Choroid plexus epithelial cell (primary cell): ENCODE results near the gene WSB1.

Experiments used
- DNase-seq: peaks from one replicate; pipeline ENCODE4 v3.0.0-alpha.2; 2010; ENCODE audit warnings: low read depth
- H3K4me3 ChIP-seq: 2 replicates; pipeline ENCODE4 v1.5.1; 2011; ENCODE audit warnings: low read depth, mild to moderate bottlenecking, control low read depth, low read length, moderate library complexity
- CTCF ChIP-seq: conservative IDR thresholded peaks from 2 replicates; pipeline ENCODE4 v1.5.1; 2011; ENCODE audit warnings: low read depth, mild to moderate bottlenecking, control low read depth, inconsistent platforms, low read length, moderate library complexity

Gene WSB1

GRCh38 chr17:27343977-27344607, 50.2 kb downstream of the WSB1 start:
- no peak overlapping the region for H3K4me3 ChIP-seq
- no peak for TF ChIP-seq CTCF
- DNase-seq = peak; percentile 31

GRCh38 chr17:27345141-27345904, 51.4 kb downstream of the WSB1 start:
- TF ChIP-seq CTCF = no peak
- no peak overlapping the region for H3K4me3 ChIP-seq
- DNase-seq = no peak

- TF ChIP-seq CTCF = no peak
- no peak for DNase-seq
- no peak overlapping the region for H3K4me3 ChIP-seq
These were observed 52.5 kb downstream of the WSB1 start for GRCh38 chr17:27346228-27346899.

GRCh38 chr17:27348196-27348595, 54.3 kb downstream of the WSB1 start:
- TF ChIP-seq CTCF = no peak
- H3K4me3 ChIP-seq = no peak overlapping the region
- no peak for DNase-seq

- H3K4me3 ChIP-seq = peak overlapping the region; percentile 55
- DNase-seq = no peak
- no peak for TF ChIP-seq CTCF
These were observed 55.7 kb downstream of the WSB1 start for GRCh38 chr17:27349540-27350021.

- TF ChIP-seq CTCF = no peak
- peak; percentile 88 for DNase-seq
- H3K4me3 ChIP-seq = no peak overlapping the region
These were observed 57.8 kb downstream of the WSB1 start for GRCh38 chr17:27351759-27352158.
